Measurements from ENCODE around the gene RFX4.

Gene RFX4

DNA sequence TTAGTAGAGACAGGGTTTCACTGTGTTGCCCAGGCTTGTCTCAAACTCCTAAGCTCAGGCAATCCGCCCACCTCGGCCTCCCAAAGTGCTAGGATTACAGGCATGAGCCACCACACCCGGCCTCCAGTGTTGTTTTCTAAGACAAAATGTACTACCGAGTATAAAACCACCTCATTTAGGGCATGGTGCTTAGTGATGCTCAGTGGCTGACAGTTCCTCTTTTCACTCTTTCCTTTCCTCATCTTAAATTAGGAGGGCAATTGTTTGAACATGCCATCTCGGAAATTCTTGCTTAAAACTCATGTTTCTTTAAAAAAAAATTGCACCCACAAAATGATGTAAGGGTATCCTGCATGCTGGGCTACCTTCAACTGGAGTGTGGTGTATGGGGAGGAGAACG is 89.0 kb downstream of the RFX4 start:
- H3K36me3 ChIP-seq (ENCODE audit: insufficient read depth) = no peaks in the 10 kb centered on the region
- H3K27me3 ChIP-seq (ENCODE audit: insufficient read depth, low read depth) = no peaks in the 10 kb centered on the region
- no peaks in the 10 kb centered on the region for H3K79me2 ChIP-seq (ENCODE audit: insufficient read depth, low read depth)
- no peaks in the 10 kb centered on the region for H3K4me1 ChIP-seq (ENCODE audit: low read depth, poor library complexity, severe bottlenecking)
- H3K9ac ChIP-seq = no peak overlapping the region
- no peak overlapping the region for H3K27ac ChIP-seq
- no peak for TF ChIP-seq CTCF (conservative IDR thresholded peaks at IDR 0.05; ENCODE audit: low read depth, low read length)
- H3K4me2 ChIP-seq = no peak overlapping the region
- H2AFZ ChIP-seq (ENCODE audit: low read depth) = no peak overlapping the region
- H4K20me1 ChIP-seq (ENCODE audit: insufficient read depth) = no peaks in the 10 kb centered on the region
- no peak overlapping the region for H3K4me3 ChIP-seq (IDR thresholded peaks at IDR 0.05; ENCODE audit: insufficient read depth, low read depth, low read length)

DNA sequence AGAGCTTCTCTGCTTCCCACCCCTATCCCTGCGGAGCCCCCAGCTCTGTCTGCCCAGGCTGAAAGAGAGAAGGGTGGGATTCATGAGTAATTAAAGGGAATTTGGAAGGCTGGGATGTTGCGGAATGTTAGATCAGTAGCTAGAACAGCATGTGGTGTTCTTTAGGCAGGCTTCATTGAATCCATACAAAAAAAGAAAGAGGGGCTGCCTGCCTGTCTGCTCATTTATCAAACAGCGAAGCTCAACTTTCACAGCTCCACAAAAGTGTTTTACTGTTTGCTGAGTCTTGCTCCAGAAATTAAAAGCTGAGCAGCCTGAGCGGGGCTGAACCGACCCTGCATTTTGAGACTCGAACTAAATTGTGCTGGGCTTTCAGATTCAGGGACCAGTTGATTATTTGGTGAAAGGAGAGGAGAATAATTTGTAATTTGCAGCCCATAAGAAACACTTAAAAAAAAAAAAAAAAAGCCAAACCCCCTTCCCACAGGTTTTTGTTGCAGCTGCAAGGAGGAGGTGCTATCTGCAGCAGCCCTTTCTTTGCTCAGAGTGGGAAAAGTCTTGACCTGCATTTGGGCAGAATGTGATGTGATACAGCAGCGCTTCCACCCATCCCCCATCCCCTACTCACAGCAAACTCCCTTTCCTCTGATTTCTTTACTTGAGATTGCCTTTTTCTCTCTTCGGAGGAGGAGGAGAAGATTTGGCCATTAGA is 89.7 kb downstream of the RFX4 start:
- no peak for TF ChIP-seq CTCF (conservative IDR thresholded peaks at IDR 0.05; ENCODE audit: low read depth, low read length)
- no peak overlapping the region for H3K4me2 ChIP-seq

DNA sequence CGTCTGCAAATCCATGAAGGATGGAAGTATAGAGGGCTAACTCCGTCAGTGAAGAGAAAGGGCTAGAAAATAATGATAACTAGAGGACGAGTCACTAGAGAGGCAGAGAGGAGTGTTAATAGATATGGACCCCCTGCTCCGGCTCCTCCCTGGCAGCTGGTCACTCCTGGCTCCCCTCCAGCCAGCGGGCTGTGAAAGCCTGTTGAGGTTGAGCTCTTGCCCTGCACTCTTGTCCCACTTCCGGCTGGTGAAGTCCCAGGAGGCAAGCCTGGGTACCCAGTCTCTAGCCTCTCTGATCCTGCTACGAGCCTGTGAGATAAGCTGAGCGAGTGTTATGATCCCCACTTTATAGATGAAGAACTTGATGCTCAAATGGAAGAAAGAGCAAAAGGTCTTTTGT is 90.3 kb downstream of the RFX4 start:
- no peaks in the 10 kb centered on the region for H3K27me3 ChIP-seq (ENCODE audit: insufficient read depth, low read depth)
- H3K4me1 ChIP-seq (ENCODE audit: low read depth, poor library complexity, severe bottlenecking) = no peaks in the 10 kb centered on the region
- H4K20me1 ChIP-seq (ENCODE audit: insufficient read depth) = no peaks in the 10 kb centered on the region
- H3K4me2 ChIP-seq = no peak overlapping the region
- TF ChIP-seq CTCF (conservative IDR thresholded peaks at IDR 0.05; ENCODE audit: low read depth, low read length) = no peak
- H3K79me2 ChIP-seq (ENCODE audit: insufficient read depth, low read depth) = no peaks in the 10 kb centered on the region
- H3K4me3 ChIP-seq (IDR thresholded peaks at IDR 0.05; ENCODE audit: insufficient read depth, low read depth, low read length) = no peak overlapping the region
- no peak overlapping the region for H3K9ac ChIP-seq
- H2AFZ ChIP-seq (ENCODE audit: low read depth) = no peak overlapping the region
- no peak overlapping the region for H3K27ac ChIP-seq
- H3K36me3 ChIP-seq (ENCODE audit: insufficient read depth) = no peaks in the 10 kb centered on the region

More for the DNA sequence above, 89.7 kb downstream of the RFX4 start:
- no peaks in the 10 kb centered on the region for H4K20me1 ChIP-seq (ENCODE audit: insufficient read depth)
- H3K79me2 ChIP-seq (ENCODE audit: insufficient read depth, low read depth) = no peaks in the 10 kb centered on the region
- no peak overlapping the region for H3K27ac ChIP-seq
- H3K36me3 ChIP-seq (ENCODE audit: insufficient read depth) = no peaks in the 10 kb centered on the region
- H3K9ac ChIP-seq = no peak overlapping the region
- H2AFZ ChIP-seq (ENCODE audit: low read depth) = no peak overlapping the region
- no peaks in the 10 kb centered on the region for H3K27me3 ChIP-seq (ENCODE audit: insufficient read depth, low read depth)
- H3K4me1 ChIP-seq (ENCODE audit: low read depth, poor library complexity, severe bottlenecking) = no peaks in the 10 kb centered on the region
- H3K4me3 ChIP-seq (IDR thresholded peaks at IDR 0.05; ENCODE audit: insufficient read depth, low read depth, low read length) = no peak overlapping the region

DNA sequence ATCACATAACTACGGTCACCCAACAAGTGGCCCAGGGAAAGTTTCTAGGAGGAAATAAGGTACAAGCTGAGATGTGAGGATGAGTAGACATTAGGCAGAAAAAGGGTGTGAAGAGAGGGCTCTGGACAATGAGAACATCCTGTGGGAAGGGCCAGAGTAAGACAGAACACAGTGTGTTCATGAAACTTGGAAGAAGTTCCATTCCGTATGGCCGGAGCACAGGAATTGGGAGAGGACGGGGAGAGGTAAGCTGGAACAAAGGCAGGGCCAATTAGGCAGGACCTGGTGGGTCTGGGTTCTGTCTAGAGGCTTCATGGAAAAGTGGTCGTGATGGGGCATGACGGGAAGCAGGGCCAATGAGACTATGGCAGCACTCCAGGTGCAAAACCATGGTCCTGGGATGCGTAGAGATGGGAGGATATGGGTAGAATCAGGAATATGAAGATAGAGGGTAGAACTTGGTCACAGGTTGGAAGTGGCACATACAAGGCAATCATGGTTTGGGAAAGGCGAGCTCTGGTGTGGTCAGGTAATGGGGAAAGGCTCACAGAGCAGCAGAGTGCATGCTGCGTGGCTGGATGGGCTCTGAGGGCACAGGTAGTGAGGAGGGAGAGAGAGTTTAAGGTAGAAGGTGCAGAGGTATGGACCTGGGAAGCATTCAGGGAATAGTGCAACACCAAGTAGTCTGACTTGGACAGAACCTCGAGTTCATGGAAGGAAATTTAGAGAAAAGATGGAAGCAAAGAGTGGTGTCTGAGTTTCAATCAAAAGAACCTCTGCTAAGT is 93.0 kb downstream of the RFX4 start:
- no peak overlapping the region for H3K4me2 ChIP-seq
- no peaks in the 10 kb centered on the region for H3K79me2 ChIP-seq (ENCODE audit: insufficient read depth, low read depth)
- no peaks in the 10 kb centered on the region for H3K36me3 ChIP-seq (ENCODE audit: insufficient read depth)
- no peaks in the 10 kb centered on the region for H4K20me1 ChIP-seq (ENCODE audit: insufficient read depth)
- no peaks in the 10 kb centered on the region for H3K27me3 ChIP-seq (ENCODE audit: insufficient read depth, low read depth)
- H3K4me1 ChIP-seq (ENCODE audit: low read depth, poor library complexity, severe bottlenecking) = no peaks in the 10 kb centered on the region
- no peak overlapping the region for H3K9ac ChIP-seq
- TF ChIP-seq CTCF (conservative IDR thresholded peaks at IDR 0.05; ENCODE audit: low read depth, low read length) = no peak
- H2AFZ ChIP-seq (ENCODE audit: low read depth) = no peak overlapping the region
- no peak overlapping the region for H3K27ac ChIP-seq
- H3K4me3 ChIP-seq (IDR thresholded peaks at IDR 0.05; ENCODE audit: insufficient read depth, low read depth, low read length) = no peak overlapping the region

Data from KMS-11 (cell line).